Skeletal muscle tissue (tissue), 4 donors: Measurements from ENCODE around the gene MYO9B. TPM values are rescaled to one million over a fixed set of nuclear protein-coding genes. Genes with fewer than 3 reads are reported as not detected.
A peak's percentile ranks its signal among the peaks of the same experiment; 100 is the strongest.

Experiments
- H3K27ac ChIP-seq: one replicate; pipeline ENCODE4 v1.7.0; 2013; ENCODE audit warnings: mild to moderate bottlenecking, low read depth, low read length, inconsistent platforms
- H3K27me3 ChIP-seq, 3 donors: one replicate each; pipeline ENCODE4 v1.7.0; 2013; ENCODE audit warnings: low read length in 3 of 3; ENCODE audit not compliant: control insufficient read depth in 3 of 3, insufficient read depth in 3 of 3
- H3K36me3 ChIP-seq, 3 donors: one replicate each; pipeline ENCODE4 v1.7.0; 2013; ENCODE audit warnings: low read length in 3 of 3; ENCODE audit not compliant: control insufficient read depth in 3 of 3, insufficient read depth in 3 of 3
- H3K4me1 ChIP-seq, 3 donors: one replicate each; pipeline ENCODE4 v1.7.0; 2013; ENCODE audit warnings: low read length in 3 of 3, mild to moderate bottlenecking in 3 of 3; ENCODE audit not compliant: control insufficient read depth in 3 of 3, insufficient read depth in 3 of 3
- H3K4me3 ChIP-seq, 3 donors: one replicate each; pipeline ENCODE4 v1.7.0; 2013; ENCODE audit warnings: low read length in 3 of 3
- H3K9ac ChIP-seq, 3 donors: one replicate each; pipeline ENCODE4 v1.7.0; 2013; ENCODE audit warnings: low read length in 3 of 3, mild to moderate bottlenecking in 3 of 3, moderate library complexity in 2 of 3, low read depth in 1 of 3
- H3K9me3 ChIP-seq, 3 donors: one replicate each; pipeline ENCODE4 v1.7.0; 2013; ENCODE audit warnings: low read length in 3 of 3; ENCODE audit not compliant: control insufficient read depth in 3 of 3
- total RNA-seq: library from RNA; depleted of rRNA; stranded (reverse); fragments of >200 nt; gene quantifications from one replicate; pipeline ENCODE4 v1.2.3, GENCODE V29; 2014
- donor health status: Osteomylitis.

Gene MYO9B
- total RNA-seq, 1 donor from 2014 or later, result 12.5 TPM

DNA sequence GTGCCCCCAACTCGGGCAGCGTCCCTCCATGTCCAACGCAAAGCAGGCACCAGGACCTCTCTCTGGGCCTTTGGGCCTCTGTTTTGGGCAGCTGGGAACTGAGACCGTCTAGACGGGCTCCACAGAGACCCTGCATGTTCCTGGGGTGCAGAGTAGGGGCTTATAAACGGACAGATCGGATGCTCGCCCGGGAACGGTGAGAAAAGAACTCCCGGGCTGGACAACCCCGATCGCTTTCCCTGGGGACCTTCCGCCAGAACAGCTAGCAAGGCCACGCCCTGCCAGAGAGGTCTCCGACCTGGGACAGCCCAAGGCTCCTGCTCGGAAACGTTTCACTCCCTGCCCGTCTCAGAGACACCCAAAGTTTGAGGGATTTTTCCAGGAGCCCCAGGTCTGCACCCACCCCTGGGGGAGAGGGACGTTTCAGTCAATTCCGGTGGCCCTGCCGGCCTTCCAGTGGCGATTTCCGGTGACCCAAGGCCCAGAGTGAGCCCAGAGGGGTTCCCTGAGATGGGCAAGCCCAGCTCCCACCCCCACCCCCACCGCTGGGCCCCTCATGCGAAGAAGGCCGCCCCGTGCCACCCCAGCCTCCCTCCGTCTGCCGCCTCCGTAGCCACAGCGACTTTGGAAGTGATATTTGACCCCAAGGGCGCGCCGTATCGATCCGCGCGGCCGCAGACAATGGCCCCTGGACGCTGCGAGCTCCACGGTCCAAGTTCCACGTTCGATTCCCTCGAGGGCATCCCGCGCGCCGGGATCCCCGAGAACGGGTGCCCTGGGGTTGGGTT is 168.4 kb downstream of the MYO9B start:
- H3K9me3 ChIP-seq, result no peaks in the 10 kb centered on the region
- H3K9ac ChIP-seq, result peak overlapping the region; percentile 85 to 87 (median 86)
- H3K36me3 ChIP-seq, result peaks cover 0 to 5% (median 3%) of the 10 kb centered on the region in 3 donors
- H3K4me3 ChIP-seq, result peak overlapping the region; percentile 84 to 96 (median 91)
- peaks cover 21 to 51% (median 42%) of the 10 kb centered on the region in 3 donors for H3K4me1 ChIP-seq
- peak overlapping the region; percentile 81 for H3K27ac ChIP-seq
- no peaks in the 10 kb centered on the region for H3K27me3 ChIP-seq

- H3K27ac ChIP-seq, result peak overlapping the region; percentile 81
- peak overlapping the region; percentile 85 to 87 (median 86) for H3K9ac ChIP-seq
- no peaks in the 10 kb centered on the region for H3K9me3 ChIP-seq
- H3K36me3 ChIP-seq, result peaks cover 0 to 5% (median 3%) of the 10 kb centered on the region in 3 donors
- H3K4me1 ChIP-seq, result peaks cover 21 to 51% (median 42%) of the 10 kb centered on the region in 3 donors
- peak overlapping the region; percentile 84 to 96 (median 91) for H3K4me3 ChIP-seq
- no peaks in the 10 kb centered on the region for H3K27me3 ChIP-seq
Observed at GRCh38 chr19:17244618-17245534, 169.3 kb downstream of the MYO9B start.

DNA sequence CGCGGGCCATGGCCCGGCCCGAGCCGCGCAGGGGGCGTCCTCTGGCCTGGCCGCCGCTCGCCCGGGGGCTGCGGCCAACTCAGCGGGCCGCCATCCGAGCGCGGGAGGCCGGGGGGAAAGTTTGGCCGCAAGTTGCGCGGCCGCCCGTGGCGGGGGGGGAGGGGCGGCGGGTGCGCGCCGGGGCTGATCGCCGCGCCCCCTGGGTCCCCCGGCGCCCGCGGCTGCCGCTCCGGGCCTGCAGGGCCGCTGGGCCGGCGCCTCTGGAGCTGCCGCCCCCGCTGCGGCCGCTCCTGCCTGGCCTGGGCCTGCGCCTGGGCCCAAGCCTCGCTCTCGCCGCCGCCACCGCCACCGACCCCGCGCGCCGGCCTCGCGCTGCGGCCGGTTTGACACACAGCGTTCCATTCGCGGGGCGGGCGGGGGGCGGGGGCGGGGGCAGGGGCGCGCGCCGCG is 170.0 kb downstream of the MYO9B start, which contains the start of gene NR2F6:
NR2F6 (minus strand) TSS at position 385 of the 450 bp plus-strand sequence. CDS start 699 bp downstream, outside the sequence.
- H3K9ac ChIP-seq, result peak within 1 kb of the TSS; percentile 85 to 87 (median 86)
- peak within 1 kb of the TSS; percentile 84 to 96 (median 91) for H3K4me3 ChIP-seq
- H3K9me3 ChIP-seq, result no peaks in the 10 kb centered on the region
- H3K36me3 ChIP-seq, result peaks cover 0 to 3% (median under 1%) of the 10 kb centered on the region in 3 donors
- peaks cover 21 to 51% (median 42%) of the 10 kb centered on the region in 3 donors for H3K4me1 ChIP-seq
- H3K27me3 ChIP-seq, result no peaks in the 10 kb centered on the region
- peak within 1 kb of the TSS; percentile 81 for H3K27ac ChIP-seq

DNA sequence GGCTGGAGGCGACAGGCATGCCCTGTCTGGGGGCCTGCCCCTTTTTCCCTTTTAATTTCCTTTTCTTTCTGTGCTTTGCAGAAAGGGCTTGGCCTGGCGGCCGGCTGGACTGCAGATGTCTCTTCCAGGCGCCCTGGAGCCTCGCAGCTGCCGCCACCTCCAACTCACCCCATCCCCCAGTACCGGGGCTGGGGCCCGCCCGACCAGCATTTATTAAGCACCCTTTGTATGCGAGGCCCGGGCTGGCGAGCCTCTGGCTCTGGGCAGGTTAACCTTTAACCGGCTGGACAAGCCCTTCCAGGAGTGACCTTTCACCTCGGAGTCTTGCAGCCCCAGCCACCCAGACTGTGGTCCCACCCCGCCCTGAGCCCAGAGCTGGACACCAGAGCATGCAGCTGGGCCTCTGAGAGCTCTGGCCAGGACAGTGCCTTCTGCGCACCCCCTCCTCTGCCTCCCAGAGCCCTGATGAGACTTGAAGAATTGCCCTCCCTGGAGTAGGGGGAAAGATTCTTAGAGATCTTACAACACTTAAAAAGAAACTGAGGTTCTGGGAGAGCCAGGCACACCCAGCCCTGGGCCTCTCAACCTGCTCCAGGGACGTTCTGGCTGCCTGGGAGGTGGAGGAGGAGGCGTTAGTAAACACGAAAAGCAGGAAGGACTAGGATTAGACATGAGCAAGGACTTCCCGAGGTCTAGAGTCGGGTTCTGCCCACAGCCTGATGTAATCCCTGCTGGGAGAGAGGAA is 171.3 kb downstream of the MYO9B start:
- Histone ChIP-seq H3K27me3 (peaks cover 0 to 5% (median 0%) of the 10 kb centered on the region in 3 donors), H3K4me1 (peaks cover 14 to 43% (median 36%) of the 10 kb centered on the region in 3 donors), H3K9ac (peak overlapping the region in 2 of 3 donors; percentile 70 to 83), H3K27ac (peak overlapping the region; percentile 72), H3K36me3 (peaks cover 0 to 3% (median 0%) of the 10 kb centered on the region in 3 donors), H3K9me3 (no peaks in the 10 kb centered on the region), H3K4me3 (peak overlapping the region; percentile 66 to 75 (median 69))

DNA sequence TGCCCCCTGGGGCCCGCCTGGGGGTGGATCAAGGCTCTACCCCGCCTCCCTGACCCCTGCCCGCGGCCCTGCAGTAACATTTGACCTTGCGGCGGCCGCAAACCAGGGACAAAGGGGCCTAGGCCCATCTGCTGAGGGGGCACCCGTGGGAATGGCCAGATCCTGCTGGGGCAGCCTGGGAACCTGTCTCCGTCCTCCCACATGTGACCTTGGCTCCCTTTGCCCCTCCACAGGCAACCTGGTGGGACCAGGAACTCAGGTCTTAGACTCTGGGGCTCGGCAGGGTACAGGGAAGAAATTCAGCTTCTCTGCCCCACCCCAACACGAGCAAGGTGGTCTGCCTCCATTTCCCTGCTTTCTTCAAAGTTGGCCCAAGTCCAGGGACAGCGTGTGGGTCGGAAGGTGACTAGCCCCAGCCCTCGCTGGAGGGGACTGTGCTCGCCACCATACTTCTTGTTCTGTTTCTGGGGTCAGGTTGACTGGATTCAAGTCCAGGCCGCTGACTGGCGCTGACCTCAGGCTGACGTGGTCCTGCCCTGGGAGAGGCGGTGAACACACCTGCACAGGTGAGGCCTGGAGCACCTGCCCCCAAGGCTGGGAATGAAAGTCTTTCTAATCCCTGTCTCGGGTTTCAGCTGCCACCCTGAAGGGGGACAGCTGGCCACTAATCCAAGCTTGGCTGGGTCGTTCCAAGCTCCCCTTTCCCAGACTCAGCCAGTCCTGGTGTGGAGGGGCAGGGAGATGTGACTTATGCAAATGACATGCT is 172.6 kb downstream of the MYO9B start:
- H3K36me3 ChIP-seq, result peaks cover 0 to 3% (median 0%) of the 10 kb centered on the region in 3 donors
- H3K9me3 ChIP-seq, result no peaks in the 10 kb centered on the region
- H3K9ac ChIP-seq, result no peak overlapping the region
- peaks cover 0 to 6% (median 0%) of the 10 kb centered on the region in 3 donors for H3K27me3 ChIP-seq
- no peak overlapping the region for H3K4me3 ChIP-seq
- H3K4me1 ChIP-seq, result peaks cover 7 to 32% (median 26%) of the 10 kb centered on the region in 3 donors
- H3K27ac ChIP-seq, result no peak overlapping the region

GRCh38 chr19:17249887-17250548 is 174.4 kb downstream of the MYO9B start:
- Histone ChIP-seq H3K27me3 (peaks cover 0 to 8% (median 0%) of the 10 kb centered on the region in 3 donors), H3K36me3 (peaks cover 0 to 3% (median 0%) of the 10 kb centered on the region in 3 donors)

DNA sequence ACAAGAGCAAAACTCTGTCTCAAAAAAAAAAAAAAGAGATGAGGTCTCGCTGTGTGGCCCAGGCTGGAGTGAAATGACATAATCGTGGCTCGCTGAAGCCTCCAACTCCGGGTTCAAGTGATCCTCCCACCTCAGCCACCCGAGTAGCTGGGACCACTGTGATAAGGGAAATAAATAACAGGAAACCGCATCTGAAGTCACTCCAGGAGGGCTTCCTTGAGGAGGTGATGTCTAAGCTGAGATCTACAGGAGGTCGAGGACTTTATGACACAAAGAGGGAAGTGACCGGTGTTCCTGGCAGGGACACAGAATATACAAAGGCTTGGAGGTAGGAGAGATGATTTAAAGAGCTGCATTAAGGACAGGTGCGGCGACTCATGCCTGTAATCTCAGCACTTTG is 179.1 kb downstream of the MYO9B start:
- Histone ChIP-seq H3K9me3 (no peaks in the 10 kb centered on the region), H3K27ac (no peak overlapping the region), H3K27me3 (peaks cover 0 to 8% (median 3%) of the 10 kb centered on the region in 3 donors), H3K4me1 (no peaks in the 10 kb centered on the region), H3K36me3 (peaks cover 0 to 6% (median 4%) of the 10 kb centered on the region in 3 donors), H3K4me3 (no peak overlapping the region), H3K9ac (no peak overlapping the region)

More at GRCh38 chr19:17249887-17250548, 174.4 kb downstream of the MYO9B start:
- Histone ChIP-seq H3K9ac (no peak overlapping the region), H3K27ac (no peak overlapping the region), H3K4me3 (no peak overlapping the region), H3K4me1 (peaks cover 0 to 16% (median 16%) of the 10 kb centered on the region in 3 donors), H3K9me3 (no peaks in the 10 kb centered on the region)

DNA sequence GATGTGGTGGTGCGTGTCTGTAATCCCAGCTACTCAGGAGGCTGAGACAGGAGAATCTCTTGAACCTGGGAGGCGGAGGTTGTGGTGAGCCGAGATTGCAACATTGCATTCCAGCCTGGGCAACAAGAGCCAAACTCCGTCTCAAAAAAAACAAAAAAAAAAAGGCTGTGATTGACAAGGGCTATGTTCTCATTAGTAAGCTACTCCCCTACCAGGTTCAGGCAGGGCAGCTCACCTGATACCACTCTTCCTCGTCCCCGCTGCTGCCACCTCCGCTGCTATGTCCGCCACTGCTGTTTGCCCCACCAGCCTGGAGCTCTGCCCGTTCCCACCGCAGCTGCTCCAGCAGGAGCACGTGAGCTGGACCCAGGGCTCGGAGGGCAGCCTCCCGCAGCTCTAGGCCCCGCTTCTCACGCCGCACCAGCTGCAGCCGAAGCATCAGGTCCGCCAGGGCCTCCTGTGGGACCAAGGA is 179.6 kb downstream of the MYO9B start:
- no peaks in the 10 kb centered on the region for H3K4me1 ChIP-seq
- peaks cover 0 to 8% (median 3%) of the 10 kb centered on the region in 3 donors for H3K27me3 ChIP-seq
- no peak overlapping the region for H3K4me3 ChIP-seq
- no peak overlapping the region for H3K27ac ChIP-seq
- no peak overlapping the region for H3K9ac ChIP-seq
- H3K36me3 ChIP-seq, result peaks cover 0 to 6% (median 4%) of the 10 kb centered on the region in 3 donors
- H3K9me3 ChIP-seq, result no peaks in the 10 kb centered on the region
